Superior temporal gyrus (tissue), 1 donor: ENCODE data around the gene RBM45.

ENCODE experiments used
- DNase-seq: peaks from one replicate; pipeline ENCODE4 v3.0.0-alpha.2; 2016; ENCODE audit errors: extremely low spot score

Gene RBM45

DNA sequence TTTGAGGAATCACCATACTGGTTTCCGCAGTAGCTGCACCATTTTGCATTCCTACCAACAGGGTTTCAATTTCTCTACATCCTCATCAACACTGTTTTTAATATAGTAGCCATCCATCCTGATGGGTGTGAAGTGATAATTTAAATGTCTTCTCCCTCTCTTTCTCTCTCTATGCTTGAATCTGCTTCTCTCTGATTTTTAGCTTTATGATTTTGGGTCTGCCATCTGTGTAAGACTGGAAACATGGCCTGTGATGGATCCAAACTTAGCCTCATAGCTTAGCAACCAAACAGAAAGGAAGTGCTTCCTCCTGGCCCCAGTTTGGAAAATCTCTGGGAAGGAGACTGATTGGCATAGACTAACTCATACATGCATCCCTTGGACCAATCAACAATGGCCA lies 48.4 kb downstream of the RBM45 start:
- DNase-seq: no peak

GRCh38 chr2:178163395-178163794 lies 51.2 kb downstream of the RBM45 start:
- DNase-seq: no peak

DNA sequence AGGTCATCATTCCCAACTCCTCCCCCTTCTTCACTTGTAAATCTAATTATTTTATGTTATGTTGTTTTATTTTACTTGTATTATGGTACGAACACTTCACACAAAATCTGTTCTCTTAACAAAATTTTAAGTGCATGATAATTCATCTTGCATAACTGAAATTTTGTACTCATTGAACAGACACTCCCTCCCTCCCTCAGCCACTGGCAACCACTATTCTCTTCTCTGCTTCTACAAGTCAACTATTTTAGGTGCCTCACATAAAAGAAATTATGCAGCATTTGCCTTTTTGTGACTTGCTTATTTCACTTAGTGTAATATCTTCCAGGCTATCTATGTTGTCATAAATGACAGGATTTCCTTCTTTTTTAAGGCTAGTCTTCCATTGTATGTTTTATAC lies 51.7 kb downstream of the RBM45 start:
- DNase-seq: no peak

DNA sequence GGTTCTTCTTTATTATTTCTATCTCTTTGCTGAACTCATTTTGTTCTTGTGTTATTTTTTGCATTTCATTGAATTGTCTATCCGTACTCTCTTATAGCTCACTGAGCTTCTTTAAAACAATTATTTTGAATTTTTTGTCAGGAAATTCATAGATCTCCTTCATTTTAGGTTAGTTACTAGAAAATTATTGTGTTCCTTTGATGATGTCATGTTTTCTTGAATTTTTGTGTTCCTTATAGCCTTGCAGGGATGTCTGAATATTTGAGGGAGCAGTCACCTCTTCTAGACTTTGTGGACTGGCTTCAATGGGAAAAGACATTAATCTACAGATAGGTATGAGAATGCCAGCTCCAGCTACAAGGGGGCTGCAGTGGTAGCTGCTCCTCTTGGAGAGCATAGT lies 61.4 kb downstream of the RBM45 start:
- DNase-seq: no peak

- DNase-seq: no peak
These were observed 64.9 kb downstream of the RBM45 start for GRCh38 chr2:178177066-178177679.
